SK-N-MC (cell line): ENCODE measurements around the gene NOS1AP.

Experiments used
- EZH2 ChIP-seq: fragments of 200-600 bp; sonication (generic); IDR thresholded peaks from one replicate; pipeline ENCODE4 v1.6.1; 2017; ENCODE audit warnings: antibody characterized with exemption
- FOXP2 ChIP-seq: optimal IDR thresholded peaks from 2 replicates; pipeline ENCODE3; 2011; ENCODE audit warnings: mild to moderate bottlenecking, moderate library complexity; ENCODE audit not compliant: insufficient read depth; ENCODE audit errors: extremely low read length, control extremely low read depth
- POLR2AphosphoS5 ChIP-seq: IDR thresholded peaks from 2 replicates; pipeline ENCODE4 v1.6.1; 2012; ENCODE audit warnings: mild to moderate bottlenecking, low read depth, low read length, borderline replicate concordance

DNA sequence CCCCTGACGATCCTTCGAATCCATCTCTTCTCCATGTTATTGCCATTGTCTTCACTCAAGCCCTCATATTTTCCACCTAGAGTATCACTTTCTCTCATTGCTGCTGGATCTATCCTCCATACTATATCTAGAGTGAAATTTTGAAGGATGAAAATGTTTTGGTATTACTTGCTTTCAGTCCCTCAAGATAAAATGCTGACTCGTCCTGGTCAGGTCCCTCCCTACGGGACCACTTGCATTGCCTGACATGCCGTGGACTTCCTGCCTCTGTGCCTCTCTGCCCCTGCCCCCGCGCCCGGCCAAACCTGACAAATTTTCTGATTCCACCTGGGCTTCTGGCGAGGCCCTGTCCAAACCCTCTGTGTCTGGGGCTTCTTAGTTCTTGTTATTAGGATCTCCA lies 283.6 kb downstream of the NOS1AP start:
- TF ChIP-seq EZH2 (no peak), POLR2AphosphoS5 (no peak), FOXP2 (no peak)
